HG03175 (cell line): Measurements from ENCODE around the gene FKBP8.
"Not testable (repeated sequence)": the region's sequence is repeated elsewhere in the genome, so short reads cannot be mapped to it uniquely, and the experiment has no call there.

Experiments used
- ATAC-seq: cut with Tn5 transposase; IDR thresholded peaks from one replicate; pipeline ENCODE4 v1.9.1; 2021; ENCODE audit warnings: mild to moderate bottlenecking, moderate library complexity; ENCODE audit not compliant: unreplicated experiment

The FKBP8 gene

GRCh38 chr19:18542941-18543813 lies at the start of gene FKBP8:
FKBP8 (minus strand) TSS chr19:18543573; CDS start chr19:18541970, 1,603 bp downstream.
- peak; percentile 94 for ATAC-seq

- not testable (repeated sequence) for ATAC-seq
These were observed 49.4 kb upstream of the FKBP8 start for GRCh38 chr19:18592732-18593131.

- no peak for ATAC-seq
These were observed 48.5 kb upstream of the FKBP8 start for GRCh38 chr19:18591735-18592385.

GRCh38 chr19:18590273-18591272 lies 47.2 kb upstream of the FKBP8 start:
- ATAC-seq = no peak

GRCh38 chr19:18589380-18590272 lies 46.3 kb upstream of the FKBP8 start:
- ATAC-seq = peak; percentile 44

- ATAC-seq = peak; percentile 69
These were observed 45.4 kb upstream of the FKBP8 start, which contains the start of gene REX1BD for GRCh38 chr19:18588611-18589379. REX1BD (plus strand) TSS chr19:18588798; CDS start chr19:18588802, 4 bp downstream.

GRCh38 chr19:18587962-18588610 lies 44.7 kb upstream of the FKBP8 start:
- no peak for ATAC-seq

- ATAC-seq = no peak
These were observed 44.2 kb upstream of the FKBP8 start for GRCh38 chr19:18587561-18587960.

- ATAC-seq = no peak
These were observed 42.9 kb upstream of the FKBP8 start for GRCh38 chr19:18586306-18586705.

DNA sequence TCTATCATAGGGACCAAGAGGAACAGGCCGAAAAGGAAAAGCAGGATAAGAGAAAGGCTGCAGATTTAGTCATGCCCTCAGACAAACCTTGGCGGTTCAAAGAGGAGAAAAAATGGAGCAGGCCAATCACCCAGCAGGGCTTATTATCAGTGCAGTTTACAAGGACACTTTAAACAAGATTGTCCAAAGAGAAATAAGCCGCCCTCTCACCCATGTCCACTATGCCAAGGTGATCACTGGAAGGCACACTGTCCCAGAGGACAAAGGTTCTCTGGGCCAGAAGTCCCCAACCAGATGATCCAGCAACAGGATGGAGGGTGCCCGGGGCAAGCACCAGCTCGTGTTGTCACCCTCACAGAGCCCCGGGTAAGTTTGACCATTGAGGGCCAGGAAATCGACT lies 36.9 kb upstream of the FKBP8 start:
- ATAC-seq = no peak

GRCh38 chr19:18577365-18577914 lies 34.1 kb upstream of the FKBP8 start:
- ATAC-seq = no peak

DNA sequence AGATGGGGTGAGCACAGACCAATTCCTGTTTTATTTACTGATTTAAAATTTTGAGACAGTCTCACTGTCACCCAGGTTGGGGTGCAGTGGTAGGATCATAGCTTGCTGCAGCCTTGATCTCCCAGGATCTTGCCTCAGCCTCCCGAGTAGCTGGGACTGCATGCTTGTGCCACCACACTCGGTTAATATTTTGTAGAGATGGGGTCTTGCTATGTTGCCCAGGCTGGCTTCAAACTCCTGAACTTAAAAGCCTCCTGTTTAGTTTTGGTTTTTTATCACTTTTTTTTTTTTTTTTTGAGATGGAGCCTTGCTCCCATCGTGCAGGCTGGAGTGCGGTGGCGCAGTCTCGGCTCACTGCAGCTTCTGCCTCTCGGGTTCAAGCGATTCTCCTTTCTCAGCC lies 33.0 kb upstream of the FKBP8 start:
- no peak for ATAC-seq

DNA sequence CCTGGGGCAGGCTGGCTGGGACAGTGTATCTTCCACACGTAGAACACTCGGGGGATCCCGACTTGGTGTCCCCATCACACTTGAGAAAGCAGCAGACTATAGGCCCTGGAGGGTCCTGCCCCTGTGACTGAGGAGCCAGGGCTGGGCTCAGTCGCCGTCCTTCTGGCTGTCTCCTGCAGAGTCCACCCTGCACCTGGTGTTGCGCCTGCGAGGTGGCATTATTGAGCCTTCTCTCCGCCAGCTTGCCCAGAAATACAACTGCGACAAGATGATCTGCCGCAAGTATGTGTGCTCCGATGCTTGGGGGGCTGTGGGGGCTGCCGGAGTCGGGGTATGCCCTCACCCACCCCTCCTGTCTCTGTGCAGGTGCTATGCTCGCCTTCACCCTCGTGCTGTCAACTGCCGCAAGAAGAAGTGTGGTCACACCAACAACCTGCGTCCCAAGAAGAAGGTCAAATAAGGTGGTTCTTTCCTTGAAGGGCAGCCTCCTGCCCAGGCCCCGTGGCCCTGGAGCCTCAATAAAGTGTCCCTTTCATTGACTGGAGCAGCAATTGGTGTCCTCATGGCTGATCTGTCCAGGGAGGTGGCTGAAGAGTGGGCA lies 31.4 kb upstream of the FKBP8 start:
- ATAC-seq = no peak

GRCh38 chr19:18571564-18572344 lies 28.4 kb upstream of the FKBP8 start, which contains the start of gene UBA52:
UBA52 (plus strand) TSS chr19:18571857; CDS start chr19:18573301, 1,444 bp downstream.
- ATAC-seq = peak; percentile 92

DNA sequence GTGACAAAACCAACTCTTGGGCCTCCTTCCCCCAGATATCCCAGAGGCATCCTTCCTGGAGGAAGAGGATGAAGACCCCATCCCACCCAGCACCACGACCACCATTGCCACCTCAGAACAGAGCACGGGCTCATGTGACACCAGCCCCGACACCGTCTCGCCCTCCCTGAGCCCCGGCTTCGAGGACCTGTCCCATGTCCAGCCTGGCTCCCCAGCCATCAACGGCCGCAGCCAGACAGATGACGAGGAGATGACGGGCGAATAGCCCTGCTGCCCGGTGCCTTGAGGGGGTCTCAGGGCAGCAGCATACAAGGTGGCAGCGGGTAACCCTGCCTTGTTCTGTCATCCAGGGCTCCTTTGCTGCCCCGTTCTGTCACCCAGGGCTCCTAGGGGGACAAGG lies 25.0 kb upstream of the FKBP8 start:
- ATAC-seq = no peak

DNA sequence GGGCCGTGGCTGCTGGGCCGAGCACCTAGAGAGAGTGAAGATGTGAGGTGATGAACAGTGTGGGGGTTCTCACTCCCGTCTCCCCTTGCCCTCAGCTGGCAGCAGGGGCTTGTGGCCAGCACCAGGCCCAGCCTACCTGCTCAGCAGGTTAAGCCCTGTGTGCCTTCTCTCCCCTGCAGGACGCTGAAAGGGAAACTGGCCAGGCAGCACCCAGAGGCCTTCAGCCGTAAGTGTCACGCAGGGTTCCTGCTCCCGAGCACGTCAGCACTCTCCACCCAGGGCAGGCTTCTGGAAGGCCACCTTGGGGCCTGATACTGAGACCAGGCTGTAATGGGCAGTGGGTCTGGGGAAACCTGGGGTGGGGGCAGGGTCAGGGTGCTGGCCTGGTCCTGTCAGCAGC lies 23.6 kb upstream of the FKBP8 start:
- ATAC-seq = no peak

GRCh38 chr19:18562086-18562485 lies 18.7 kb upstream of the FKBP8 start:
- ATAC-seq = no peak
